Lung (tissue), 12 donors: Measurements from ENCODE around the gene CMIP. TPM values are rescaled to one million over a fixed set of nuclear protein-coding genes. Genes with fewer than 3 reads are reported as not detected.
"Not testable (repeated sequence)": the region's sequence is repeated elsewhere in the genome, so short reads cannot be mapped to it uniquely, and the experiment has no call there.

ENCODE experiments used
- ATAC-seq: fragments of 200-7000 bp; cut with Tn5 transposase; one replicate; pipeline ENCODE4 v1.9.1; 2020; ENCODE audit warnings: moderate number of reproducible peaks; ENCODE audit not compliant: insufficient read depth, low FRiP score
- DNase-seq, 3 donors: peaks; one replicate each; pipeline ENCODE4 v3.0.0-alpha.2; 2013 to 2017
- H3K27ac ChIP-seq, 2 donors: one replicate each; pipeline ENCODE4 v1.5.1; 2013; ENCODE audit warnings: mild to moderate bottlenecking in 2 of 2, moderate library complexity in 2 of 2, control low read depth in 1 of 2, inconsistent platforms in 1 of 2, low read depth in 1 of 2, low read length in 1 of 2
- H3K27me3 ChIP-seq, 3 donors: one replicate each; pipeline ENCODE4 v1.5.1; 2013; ENCODE audit warnings: low read length in 2 of 3; ENCODE audit not compliant: control insufficient read depth in 3 of 3, insufficient read depth in 3 of 3
- H3K36me3 ChIP-seq, 4 donors: one replicate each; pipeline ENCODE4 v1.5.1; 2013; ENCODE audit warnings: low read length in 4 of 4, mild to moderate bottlenecking in 1 of 4, moderate library complexity in 1 of 4; ENCODE audit not compliant: control insufficient read depth in 4 of 4, insufficient read depth in 4 of 4
- H3K4me1 ChIP-seq, 5 donors: one replicate each; pipeline ENCODE4 v1.5.1; 2013; ENCODE audit warnings: low read length in 5 of 5, mild to moderate bottlenecking in 2 of 5, moderate library complexity in 1 of 5; ENCODE audit not compliant: control insufficient read depth in 5 of 5, insufficient read depth in 5 of 5
- H3K4me3 ChIP-seq: one replicate; pipeline ENCODE4 v1.5.1; 2013; ENCODE audit warnings: mild to moderate bottlenecking, control low read depth, moderate library complexity
- H3K9ac ChIP-seq, 2 donors: one replicate each; pipeline ENCODE4 v1.5.1; 2013; ENCODE audit warnings: low read length in 2 of 2, control low read depth in 1 of 2; ENCODE audit not compliant: insufficient read depth in 1 of 2
- H3K9me3 ChIP-seq, 4 donors: one replicate each; pipeline ENCODE4 v1.5.1; 2013; ENCODE audit warnings: low read length in 3 of 4, mild to moderate bottlenecking in 1 of 4, moderate library complexity in 1 of 4; ENCODE audit not compliant: control insufficient read depth in 4 of 4, insufficient read depth in 3 of 4
- WGBS, 2 donors: extraction: QIAGEN DNeasy Blood & Tissue Kit; methylation state at CpG; one replicate each; pipeline ENCODE4 v1.1.7; 2013; 5-methylcytosine and 5-hydroxymethylcytosine counted together
- polyA plus RNA-seq, 2 donors: library from polyadenylated mRNA; stranded (reverse); fragments of 200-250 nt; gene quantifications; one replicate each; pipeline ENCODE4 v1.2.1, GENCODE V29; 2013
- total RNA-seq, 2 donors: library from RNA; depleted of rRNA in 1 of 2; stranded (reverse); fragments of >200 nt in 1 of 2; gene quantifications; one replicate each; pipeline ENCODE4 v1.2.1, GENCODE V29; 2014 to 2021
- TF ChIP-seq, protein P1 (sequence below): IDR thresholded peaks from 2 replicates; pipeline ENCODE4 v1.5.1; 2012; ENCODE audit warnings: mild to moderate bottlenecking; ENCODE audit errors: control extremely low read depth, extremely low read depth
- donor health status: control.
- donor health status: control.
- donor health status: Bipolar disorder and iron deficiency.
- donor health status: healthy.
- donor health status: DM: yes; HTN: yes; CAD: no.

The CMIP gene
- total and polyA plus RNA-seq, 4 donors = 11.8 to 80.5 (median 48.6) TPM

DNA sequence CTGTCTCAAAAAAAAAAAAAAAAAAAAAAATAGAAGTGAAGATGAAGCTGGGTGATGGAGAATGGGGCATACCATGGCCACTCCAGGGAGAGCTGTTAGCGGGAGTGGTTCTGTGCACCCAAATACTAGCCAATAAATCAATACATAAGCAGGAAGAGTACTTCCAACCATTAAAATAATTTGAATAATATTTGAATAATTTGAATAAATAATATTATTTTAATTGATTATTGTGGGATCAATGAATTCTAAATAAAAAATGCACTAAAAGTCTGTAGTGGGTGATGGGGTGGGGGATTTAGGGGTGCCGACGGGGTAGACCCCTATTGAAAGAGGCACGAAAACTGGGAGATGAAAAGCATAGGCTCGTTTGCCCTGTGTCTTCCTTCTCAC, 41.4 kb upstream of the CMIP start:
- ATAC-seq (no peak), DNase-seq (no peak)
- Histone ChIP-seq H3K27ac (no peak overlapping the region), H3K9me3 (peaks cover 0 to 3% (median 0%) of the 10 kb centered on the region in 4 donors), H3K4me1 (peaks cover 0 to 4% (median 2%) of the 10 kb centered on the region in 5 donors), H3K27me3 (no peaks in the 10 kb centered on the region), H3K4me3 (no peak overlapping the region), H3K9ac (no peak overlapping the region), H3K36me3 (no peaks in the 10 kb centered on the region)
- 22 to 23% methylated on average over 5 of the region's 5 CpGs for WGBS, 2 donors
- TF ChIP-seq, protein P1, sequence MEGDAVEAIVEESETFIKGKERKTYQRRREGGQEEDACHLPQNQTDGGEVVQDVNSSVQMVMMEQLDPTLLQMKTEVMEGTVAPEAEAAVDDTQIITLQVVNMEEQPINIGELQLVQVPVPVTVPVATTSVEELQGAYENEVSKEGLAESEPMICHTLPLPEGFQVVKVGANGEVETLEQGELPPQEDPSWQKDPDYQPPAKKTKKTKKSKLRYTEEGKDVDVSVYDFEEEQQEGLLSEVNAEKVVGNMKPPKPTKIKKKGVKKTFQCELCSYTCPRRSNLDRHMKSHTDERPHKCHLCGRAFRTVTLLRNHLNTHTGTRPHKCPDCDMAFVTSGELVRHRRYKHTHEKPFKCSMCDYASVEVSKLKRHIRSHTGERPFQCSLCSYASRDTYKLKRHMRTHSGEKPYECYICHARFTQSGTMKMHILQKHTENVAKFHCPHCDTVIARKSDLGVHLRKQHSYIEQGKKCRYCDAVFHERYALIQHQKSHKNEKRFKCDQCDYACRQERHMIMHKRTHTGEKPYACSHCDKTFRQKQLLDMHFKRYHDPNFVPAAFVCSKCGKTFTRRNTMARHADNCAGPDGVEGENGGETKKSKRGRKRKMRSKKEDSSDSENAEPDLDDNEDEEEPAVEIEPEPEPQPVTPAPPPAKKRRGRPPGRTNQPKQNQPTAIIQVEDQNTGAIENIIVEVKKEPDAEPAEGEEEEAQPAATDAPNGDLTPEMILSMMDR = no peak

DNA sequence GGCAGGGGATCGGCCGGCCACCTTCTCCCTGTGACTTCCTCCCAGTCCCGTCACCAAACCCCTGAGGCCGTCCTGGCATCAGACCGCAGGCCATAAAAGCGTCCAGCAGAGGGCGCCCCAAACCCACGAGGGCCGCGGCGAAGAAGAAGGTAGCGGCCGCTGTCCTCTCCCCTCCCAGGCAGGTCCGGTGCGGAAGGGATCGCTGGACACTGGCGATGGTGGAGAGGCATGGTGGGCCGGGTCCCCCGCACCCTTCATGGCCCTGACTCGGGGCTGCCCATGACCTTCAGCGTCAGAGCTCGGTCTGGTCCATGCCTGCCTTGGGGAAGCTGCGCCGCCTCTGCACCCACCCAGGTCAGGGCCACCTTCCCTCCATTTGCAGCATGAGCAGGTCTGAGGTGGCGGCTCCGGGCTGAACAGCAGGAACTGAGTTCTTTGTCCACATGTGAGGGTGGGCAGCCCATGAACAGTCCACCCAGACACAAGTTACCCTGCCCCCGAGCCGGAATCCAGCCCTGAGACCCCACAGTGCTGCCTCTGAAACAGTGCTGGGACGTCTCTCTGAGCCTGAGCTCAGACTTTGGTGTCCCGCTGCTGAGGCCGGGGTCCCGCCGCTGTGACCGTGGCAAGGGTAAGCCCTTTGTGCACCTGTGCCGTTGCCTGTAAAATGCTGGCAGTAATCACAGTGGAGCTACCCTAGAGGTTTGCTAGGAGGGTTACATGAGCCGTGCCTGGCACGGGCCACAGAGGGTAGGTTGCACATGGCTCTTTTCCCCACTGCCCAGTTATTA, 40.8 kb upstream of the CMIP start:
- Histone ChIP-seq H3K27me3 (no peaks in the 10 kb centered on the region), H3K4me1 (peaks cover 0 to 4% (median 2%) of the 10 kb centered on the region in 5 donors), H3K9me3 (peaks cover 0 to 3% (median 0%) of the 10 kb centered on the region in 4 donors), H3K36me3 (no peaks in the 10 kb centered on the region), H3K4me3 (no peak overlapping the region), H3K9ac (no peak overlapping the region), H3K27ac (no peak overlapping the region)
- DNase-seq (peak; percentile 81 to 85 (median 82)), ATAC-seq (peak; percentile 91)
- TF ChIP-seq, protein P1 = peak; percentile 99
- WGBS, 2 donors = 27 to 35% methylated on average over 33 to 37 of the region's 37 CpGs

DNA sequence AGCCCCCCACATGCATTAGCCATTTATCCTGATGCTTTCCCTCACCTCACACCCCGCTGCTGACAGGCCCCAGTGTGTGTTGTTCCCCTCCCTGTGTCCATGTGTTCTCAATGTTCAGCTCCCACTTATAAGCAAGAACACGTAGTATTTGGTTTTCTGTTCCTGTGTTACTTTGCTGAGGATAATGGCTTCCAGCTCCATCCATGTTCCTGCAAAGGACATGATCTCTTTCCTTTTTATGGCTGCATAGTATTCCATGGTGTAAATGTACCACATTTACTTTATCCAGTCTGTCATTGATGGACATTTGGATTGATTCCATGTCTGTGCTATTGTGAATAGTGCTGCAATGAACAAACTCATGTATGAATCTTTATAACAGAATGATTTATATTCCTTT, 39.6 kb upstream of the CMIP start:
- H3K27me3 ChIP-seq, H3K9me3 ChIP-seq, H3K36me3 ChIP-seq, DNase-seq, H3K27ac ChIP-seq, ATAC-seq, H3K4me3 ChIP-seq, H3K9ac ChIP-seq, H3K4me1 ChIP-seq: not testable (repeated sequence)
- 72 to 95% methylated on average over 2 of the region's 2 CpGs for WGBS, 2 donors

DNA sequence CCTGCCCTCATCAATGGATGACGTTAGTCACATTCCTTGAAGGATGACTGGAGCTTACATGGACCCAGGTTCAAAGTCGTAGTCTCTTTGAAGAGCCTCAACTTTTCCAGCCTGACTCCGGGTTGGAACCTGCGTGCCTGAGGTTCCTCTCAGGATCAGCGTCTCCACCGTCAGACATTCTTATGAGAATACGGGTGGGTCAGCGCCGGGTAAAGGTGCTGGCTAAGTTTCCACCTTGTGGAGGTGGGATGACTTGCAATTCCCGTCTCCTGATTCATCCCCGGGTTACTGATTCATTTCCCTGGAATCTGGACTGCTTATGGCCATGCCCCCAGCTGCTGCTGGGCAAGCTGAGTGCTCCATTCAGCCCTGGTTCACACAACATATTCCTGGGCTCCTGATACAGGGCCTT, 38.9 kb upstream of the CMIP start:
- whole genome bisulfite sequencing, 2 donors = 70 to 90% methylated on average over 11 of the region's 11 CpGs
- DNase-seq (peak in 1 of 3 donors; percentile 36), ATAC-seq (peak; percentile 77)
- Histone ChIP-seq H3K4me3 (no peak overlapping the region), H3K36me3 (no peaks in the 10 kb centered on the region), H3K9ac (no peak overlapping the region), H3K27me3 (no peaks in the 10 kb centered on the region), H3K27ac (no peak overlapping the region), H3K9me3 (no peaks in the 10 kb centered on the region), H3K4me1 (peaks cover 0 to 4% (median 2%) of the 10 kb centered on the region in 5 donors)
- TF ChIP-seq, protein P1 = no peak
